GM12873 (cell line): ENCODE results near the gene MRPL12.

Experiments
- CTCF ChIP-seq: IDR thresholded peaks from 2 replicates; pipeline ENCODE4 v1.5.1; 2012; ENCODE audit warnings: low read depth, mild to moderate bottlenecking, moderate library complexity, low read length, control low read depth; ENCODE audit not compliant: insufficient read depth; ENCODE audit errors: missing control alignments

Gene MRPL12

GRCh38 chr17:81673561-81674258, 29.5 kb upstream of the MRPL12 start:
- no peak for TF ChIP-seq CTCF

- TF ChIP-seq CTCF, result peak; percentile 53
Measured at GRCh38 chr17:81675515-81676221, 27.5 kb upstream of the MRPL12 start.

GRCh38 chr17:81676906-81677305, 26.3 kb upstream of the MRPL12 start:
- TF ChIP-seq CTCF, result no peak

GRCh38 chr17:81680150-81680549, 23.0 kb upstream of the MRPL12 start:
- no peak for TF ChIP-seq CTCF

GRCh38 chr17:81681672-81682071, 21.5 kb upstream of the MRPL12 start:
- TF ChIP-seq CTCF, result no peak

- TF ChIP-seq CTCF, result no peak
Measured at GRCh38 chr17:81682565-81683207, 20.5 kb upstream of the MRPL12 start.

- TF ChIP-seq CTCF, result no peak
Measured at GRCh38 chr17:81683208-81683583, 20.0 kb upstream of the MRPL12 start.
